Stimulated activated naive CD8-positive, alpha-beta T cell treated with anti-CD3 and anti-CD28 coated beads, Interleukin-15, Interleukin-2, amounts not matched to agents 100 U/mL and 50 U/mL, for 24 hours (primary cell): ENCODE results near the gene PRPF8.
"Not testable (repeated sequence)": the region's sequence is repeated elsewhere in the genome, so short reads cannot be mapped to it uniquely, and the experiment has no call there.

ENCODE experiments used
- ATAC-seq: fragments of 150-1000 bp; cut with Tn5 transposase; one replicate; pipeline ENCODE4 v1.10.0; 2021
- DNase-seq: peaks from one replicate; pipeline ENCODE4 v3.0.0; 2021

The PRPF8 gene

GRCh38 chr17:1716076-1716911 lies 31.6 kb upstream of the PRPF8 start:
- DNase-seq (peak; percentile 100), ATAC-seq (peak; percentile 95)

GRCh38 chr17:1715803-1716075 lies 31.1 kb upstream of the PRPF8 start:
- DNase-seq (no peak), ATAC-seq (no peak)

DNA sequence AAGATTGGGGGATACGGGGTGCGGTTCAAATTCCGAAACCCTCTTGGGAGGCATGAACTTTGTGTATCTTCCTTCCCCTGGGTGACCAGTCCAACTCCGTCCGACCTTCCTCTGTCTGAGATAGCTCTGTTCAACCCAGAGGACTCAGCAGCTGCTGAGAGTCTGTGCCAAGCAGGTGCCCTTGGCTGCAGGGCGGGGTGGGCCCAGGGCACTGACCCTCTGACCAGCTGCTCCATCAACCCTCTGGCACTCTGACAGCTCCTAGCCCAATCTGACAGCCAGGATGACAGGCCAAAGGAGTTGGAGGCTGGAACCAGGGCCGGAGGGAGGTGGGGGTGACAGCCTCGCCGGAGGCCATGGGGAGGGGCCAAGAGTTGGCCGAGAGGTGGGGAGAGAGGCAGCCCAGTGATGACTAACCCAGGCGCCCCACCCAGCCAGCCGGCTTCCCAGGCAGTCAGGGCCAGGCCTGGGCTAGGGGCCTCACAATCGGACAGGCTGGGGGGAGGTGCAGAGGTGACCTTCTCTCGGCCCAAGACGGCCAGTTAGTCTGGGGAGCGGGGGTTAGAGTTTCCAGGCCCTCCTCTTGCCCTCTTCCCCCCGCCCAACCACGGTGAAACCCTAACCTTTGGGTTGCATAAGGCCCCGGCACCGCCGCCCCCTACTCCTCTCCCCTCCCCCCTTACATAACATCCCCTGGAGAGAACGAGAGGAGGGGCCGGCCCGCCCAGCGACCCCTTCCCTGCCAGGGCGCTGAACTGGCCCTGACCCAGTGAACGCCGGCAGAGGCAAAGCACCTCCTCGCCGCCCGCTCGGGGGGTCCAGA lies 30.5 kb upstream of the PRPF8 start:
- DNase-seq: peak; percentile 61
- no peak for ATAC-seq

- ATAC-seq (no peak), DNase-seq (peak; percentile 45)
Measured at GRCh38 chr17:1714427-1714979, 29.8 kb upstream of the PRPF8 start.

DNA sequence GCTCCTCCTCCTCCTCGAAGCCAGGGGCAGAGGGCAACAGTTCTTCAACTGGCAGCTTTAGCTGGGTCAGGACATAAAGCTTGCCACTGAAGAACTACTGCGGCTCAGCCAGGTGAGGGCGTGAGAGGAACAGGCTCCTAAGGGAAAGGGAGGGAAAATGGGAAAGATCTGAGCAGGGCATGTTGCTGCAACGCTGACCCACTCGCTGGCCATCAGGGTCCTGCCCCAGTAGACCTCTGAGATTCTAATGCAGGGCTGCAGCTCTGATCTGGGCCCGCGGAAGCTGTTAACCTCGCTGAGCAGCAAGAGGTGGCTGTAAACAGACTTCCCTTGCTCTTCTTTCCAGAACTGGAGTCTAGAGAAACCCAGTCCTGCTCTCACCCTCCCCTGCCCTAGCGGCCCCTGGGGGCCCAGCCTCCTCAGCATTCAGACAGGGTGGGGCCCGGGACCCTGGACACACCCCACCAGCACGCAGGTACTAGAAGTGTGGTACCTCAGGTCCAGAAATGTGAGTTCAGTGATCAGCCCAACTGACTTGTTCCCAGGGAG lies 29.3 kb upstream of the PRPF8 start:
- no peak for ATAC-seq
- no peak for DNase-seq

DNA sequence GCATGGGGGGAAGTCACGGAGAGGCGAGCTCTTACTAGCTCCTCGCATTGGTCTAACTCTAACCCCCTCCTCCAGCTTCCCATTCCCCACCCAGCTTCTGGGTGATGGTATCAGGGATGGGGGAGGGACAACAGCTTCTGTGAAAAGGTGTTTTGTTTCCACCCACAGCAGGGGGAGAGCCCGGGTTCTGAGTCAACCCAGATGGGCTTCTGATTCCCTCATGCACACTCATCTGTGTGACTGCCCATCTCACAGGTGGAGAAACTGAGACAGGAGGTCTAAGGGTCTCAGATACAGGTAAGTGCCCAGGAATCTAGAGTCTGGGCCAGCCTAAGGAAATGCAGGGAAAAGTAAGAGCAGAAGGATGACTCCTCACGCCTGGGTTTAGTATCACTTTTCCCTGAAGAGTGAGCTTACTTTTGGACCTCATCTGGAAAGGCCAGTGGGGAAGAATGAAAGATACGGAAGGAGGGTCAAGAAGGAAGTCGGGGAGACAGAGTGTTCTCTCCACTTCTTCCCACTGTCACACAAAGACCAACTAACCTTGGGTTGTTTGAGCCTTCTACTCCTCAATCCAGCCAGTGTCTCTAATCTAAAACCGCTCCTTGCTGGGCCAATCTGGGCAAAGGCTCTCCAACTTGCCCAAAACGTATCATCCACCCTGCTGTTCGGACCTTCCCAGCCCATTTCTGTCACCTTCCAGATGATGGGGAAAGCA lies 28.7 kb upstream of the PRPF8 start:
- DNase-seq (no peak), ATAC-seq (no peak)

DNA sequence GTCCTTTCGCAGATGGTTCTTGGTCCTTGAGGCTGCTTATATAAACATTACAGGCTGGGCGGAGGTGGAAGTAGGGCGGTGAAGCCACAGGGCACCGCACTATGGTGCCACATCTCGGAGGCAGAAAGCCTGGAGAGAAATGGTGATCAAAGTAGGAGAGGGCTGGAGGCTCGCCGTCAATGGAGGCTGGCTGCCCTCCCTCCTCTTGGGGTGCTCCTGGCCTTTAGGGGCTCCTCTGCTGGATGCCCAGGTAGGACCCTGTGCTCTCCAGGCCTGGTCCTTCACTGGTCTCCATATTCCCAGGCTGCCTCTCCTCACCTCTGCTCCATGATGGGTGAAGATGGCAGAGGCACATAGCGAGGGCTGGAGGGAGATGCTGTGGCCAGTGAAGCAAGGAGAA lies 27.6 kb upstream of the PRPF8 start:
- DNase-seq (no peak), ATAC-seq (no peak)

DNA sequence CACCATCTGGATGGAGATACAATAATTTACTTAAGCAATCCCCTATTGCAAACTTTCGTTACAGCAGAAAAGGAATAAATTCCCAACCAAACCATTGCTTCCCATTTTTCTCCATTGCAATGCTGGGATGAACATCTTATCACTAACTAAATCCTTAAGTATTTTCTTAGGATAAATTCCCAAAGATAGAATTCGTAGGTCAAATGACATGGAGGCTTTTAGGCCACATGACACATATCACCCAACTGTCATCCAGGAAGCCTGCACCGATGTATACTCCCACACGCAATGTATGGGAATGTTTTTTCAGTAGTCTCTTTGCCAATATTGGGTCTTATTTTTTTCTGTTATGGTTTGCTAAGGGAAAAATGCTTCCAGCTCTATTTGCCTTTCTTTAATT lies 27.1 kb upstream of the PRPF8 start:
- DNase-seq: no peak
- no peak for ATAC-seq

GRCh38 chr17:1710807-1711553 lies 26.3 kb upstream of the PRPF8 start:
- ATAC-seq: no peak
- no peak for DNase-seq

DNA sequence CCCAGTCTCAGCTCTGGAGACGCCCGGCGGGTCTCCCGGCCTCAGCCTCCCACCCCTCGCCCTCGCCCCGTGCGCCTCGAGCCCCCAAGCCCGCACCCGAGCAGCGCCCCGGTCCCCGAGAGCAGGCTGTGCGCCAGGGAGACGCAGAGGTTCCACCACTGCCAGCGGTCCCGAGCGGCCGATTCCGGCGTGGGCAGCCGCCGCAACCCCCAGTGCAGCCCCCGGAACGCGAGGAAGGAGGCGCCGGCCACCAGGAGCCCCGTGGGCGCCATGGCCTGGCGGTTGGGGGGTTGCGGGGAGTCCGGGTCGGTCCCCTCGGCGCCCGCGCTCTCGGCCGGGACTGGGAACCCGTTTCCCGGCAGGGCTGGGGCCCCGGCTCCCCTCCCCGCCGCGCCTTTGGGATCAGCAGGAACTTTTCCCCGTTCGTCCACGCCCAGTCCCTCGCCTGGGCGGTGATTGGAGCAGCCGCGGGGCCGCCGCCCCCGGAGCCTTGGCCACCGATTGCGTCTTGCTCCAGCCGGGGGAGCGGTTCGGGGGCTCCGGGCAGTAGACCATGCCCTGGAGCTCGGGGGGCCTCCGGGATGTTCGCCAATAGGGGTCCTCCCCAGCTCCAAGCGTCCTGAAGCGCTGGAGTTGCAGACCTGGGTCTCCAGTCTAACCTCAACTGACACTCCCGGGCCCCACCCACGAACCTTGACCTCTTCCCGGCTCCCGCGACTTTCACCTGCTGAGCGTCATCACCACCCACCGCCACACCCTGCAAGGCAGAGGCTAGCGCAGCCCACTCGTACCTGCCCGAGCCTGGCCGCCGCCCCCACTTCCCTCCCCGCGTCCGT lies 25.5 kb upstream of the PRPF8 start, which contains the start of gene TLCD2:
TLCD2 (minus strand) TSS at position 407 of the 836 bp plus-strand sequence; CDS start at position 272, 135 bp downstream.
- ATAC-seq (no peak), DNase-seq (no peak)

GRCh38 chr17:1709403-1709951 lies 24.8 kb upstream of the PRPF8 start:
- ATAC-seq (no peak), DNase-seq (no peak)

GRCh38 chr17:1708791-1709346 lies 24.2 kb upstream of the PRPF8 start:
- not testable (repeated sequence) for ATAC-seq, DNase-seq

GRCh38 chr17:1707107-1707506 lies 22.4 kb upstream of the PRPF8 start:
- ATAC-seq (peak; percentile 17), DNase-seq (no peak)

DNA sequence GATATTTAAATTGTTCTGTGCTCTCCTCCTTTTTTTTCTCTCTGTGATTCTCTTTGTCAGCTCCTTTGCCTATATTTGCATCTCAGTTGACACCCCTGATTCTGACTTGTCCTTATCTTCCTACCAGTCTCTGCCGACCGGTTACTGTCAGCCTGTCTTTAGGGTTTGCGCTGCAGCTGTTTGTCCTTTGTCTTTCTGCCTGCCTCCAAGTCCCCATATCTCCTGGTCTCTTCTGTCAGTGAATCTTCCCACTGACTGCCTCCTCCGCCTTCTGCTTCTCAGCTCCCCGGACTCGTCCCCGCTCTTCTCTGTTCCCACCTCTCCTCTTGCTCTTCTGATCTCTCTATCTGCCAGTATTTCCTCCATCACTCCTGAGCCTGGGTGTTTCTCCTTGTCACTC lies 20.3 kb upstream of the PRPF8 start:
- no peak for ATAC-seq
- DNase-seq: no peak

DNA sequence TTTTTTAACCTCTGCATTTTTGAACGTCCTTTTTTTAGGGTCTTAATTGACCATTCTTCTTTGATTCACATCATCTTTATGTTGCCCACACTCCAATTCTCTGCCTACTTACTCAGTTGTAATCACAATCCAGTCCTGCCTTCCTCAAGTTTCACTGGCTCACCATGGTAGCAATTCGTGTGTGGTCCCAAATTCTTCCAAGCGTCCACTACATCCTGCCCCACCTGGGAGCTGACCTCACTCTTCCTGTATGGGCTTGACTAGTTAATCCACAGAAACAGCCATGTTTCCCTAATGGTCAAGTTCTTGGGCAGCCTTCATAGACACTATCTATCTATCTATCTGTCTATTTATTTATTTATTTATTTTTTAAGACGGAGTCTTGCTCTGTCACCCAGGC lies 18.4 kb upstream of the PRPF8 start:
- ATAC-seq: no peak
- no peak for DNase-seq

DNA sequence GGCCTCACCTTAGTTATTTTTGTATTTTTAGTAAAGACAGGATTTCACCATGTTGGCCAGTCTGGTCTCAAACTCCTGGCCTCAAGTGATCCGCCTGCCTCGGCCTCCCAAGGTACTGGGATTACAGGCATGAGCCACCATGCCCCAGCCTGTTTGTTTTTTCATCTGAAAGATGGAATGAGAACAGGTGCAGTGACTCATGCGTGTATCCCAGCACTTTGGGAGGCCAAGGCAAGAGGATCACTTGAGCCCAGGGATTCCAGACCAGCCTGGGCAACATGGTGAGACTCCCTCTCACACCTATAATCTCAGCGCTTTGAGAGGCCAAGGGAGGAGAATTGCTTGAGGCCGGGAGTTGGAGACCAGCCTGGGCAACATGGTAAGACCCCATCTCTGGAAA lies 15.2 kb upstream of the PRPF8 start:
- not testable (repeated sequence) for ATAC-seq, DNase-seq

- ATAC-seq (no peak), DNase-seq (no peak)
Measured at GRCh38 chr17:1697681-1698080, 13.0 kb upstream of the PRPF8 start.

GRCh38 chr17:1695365-1695764 lies 10.7 kb upstream of the PRPF8 start:
- ATAC-seq: no peak
- no peak for DNase-seq

DNA sequence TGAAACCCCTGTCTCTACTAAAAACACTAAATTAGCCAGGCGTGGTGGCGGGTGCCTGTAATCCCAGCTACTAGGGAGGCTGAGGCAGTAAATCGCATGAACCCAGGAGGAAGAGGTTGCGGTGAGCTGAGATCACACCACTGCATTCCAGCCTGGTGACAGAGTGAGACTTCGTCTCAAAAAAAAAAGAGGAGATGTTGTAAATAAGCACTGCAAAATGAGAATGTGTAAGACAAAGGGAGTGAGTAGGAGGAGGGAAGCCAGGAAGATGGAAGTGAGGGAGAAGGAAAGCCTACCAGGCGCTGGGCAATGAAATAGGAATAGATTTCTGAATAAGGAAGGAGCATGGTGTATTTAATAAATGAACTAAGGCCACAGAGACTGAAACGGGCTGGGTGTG lies 8.7 kb upstream of the PRPF8 start:
- no peak for ATAC-seq
- no peak for DNase-seq
